Astrocyte (in vitro differentiated cells and primary cell): ENCODE data around the gene RPS3A. TPM values are rescaled to one million over a fixed set of nuclear protein-coding genes. Genes with fewer than 3 reads are reported as not detected.
"Not testable (repeated sequence)": the region's sequence is repeated elsewhere in the genome, so short reads cannot be mapped to it uniquely, and the experiment has no call there.

ENCODE experiments used
- DNase-seq: peaks from one replicate; pipeline ENCODE4 v3.0.0-alpha.2; 2010; ENCODE audit warnings: low read depth
- FAIRE-seq: peaks from 2 replicates; lab custom pipeline; 2011; peaks lifted over from hg19 to GRCh38; lab: Jason Lieb, UNC
- H2AFZ ChIP-seq: 2 replicates; pipeline ENCODE4 v1.6.0; 2012; ENCODE audit warnings: low read depth, low read length, inconsistent platforms
- H3K27ac ChIP-seq: 2 replicates; pipeline ENCODE4 v1.5.1; 2011; ENCODE audit warnings: low read depth, low read length, inconsistent platforms
- H3K27me3 ChIP-seq: 2 replicates; pipeline ENCODE4 v1.6.0; 2011; ENCODE audit warnings: low read length, inconsistent platforms; ENCODE audit not compliant: insufficient read depth
- H3K36me3 ChIP-seq: 2 replicates; pipeline ENCODE4 v1.5.1; 2011; ENCODE audit warnings: low read length, inconsistent platforms; ENCODE audit not compliant: insufficient read depth
- H3K4me1 ChIP-seq: 2 replicates; pipeline ENCODE4 v1.5.1; 2011; ENCODE audit warnings: low read length, inconsistent platforms; ENCODE audit not compliant: insufficient read depth
- H3K4me2 ChIP-seq: 2 replicates; pipeline ENCODE4 v1.6.0; 2012; ENCODE audit warnings: low read length, inconsistent platforms
- H3K4me3 ChIP-seq: 2 replicates; pipeline ENCODE4 v1.5.1; 2011; ENCODE audit warnings: low read depth, mild to moderate bottlenecking, low read length, inconsistent platforms; ENCODE audit not compliant: insufficient read depth
- H3K79me2 ChIP-seq: 2 replicates; pipeline ENCODE4 v1.6.0; 2012; ENCODE audit warnings: mild to moderate bottlenecking, low read length, inconsistent platforms; ENCODE audit not compliant: insufficient read depth
- H3K9ac ChIP-seq: 2 replicates; pipeline ENCODE4 v1.6.0; 2012; ENCODE audit warnings: mild to moderate bottlenecking, low read length, inconsistent platforms
- H3K9me3 ChIP-seq: 2 replicates; pipeline ENCODE4 v1.5.1; 2012; ENCODE audit warnings: low read depth, mild to moderate bottlenecking, low read length, inconsistent platforms; ENCODE audit not compliant: insufficient read depth
- H4K20me1 ChIP-seq: 2 replicates; pipeline ENCODE4 v1.6.0; 2012; ENCODE audit warnings: low read length, inconsistent platforms; ENCODE audit not compliant: insufficient read depth
- H3K27ac Mint-ChIP-seq: one replicate; pipeline ENCODE4 v1.8.0; 2021; ENCODE audit warnings: mild to moderate bottlenecking, mixed read lengths; ENCODE audit not compliant: unreplicated experiment
- H3K27me3 Mint-ChIP-seq: one replicate; pipeline ENCODE4 v1.8.0; 2021; ENCODE audit warnings: low read depth, mixed read lengths; ENCODE audit not compliant: unreplicated experiment
- H3K36me3 Mint-ChIP-seq: one replicate; pipeline ENCODE4 v1.8.0; 2021; ENCODE audit warnings: low read depth, mixed read lengths; ENCODE audit not compliant: unreplicated experiment
- H3K4me1 Mint-ChIP-seq: one replicate; pipeline ENCODE4 v1.8.0; 2021; ENCODE audit warnings: low read depth, mixed read lengths; ENCODE audit not compliant: unreplicated experiment
- H3K4me3 Mint-ChIP-seq: one replicate; pipeline ENCODE4 v1.8.0; 2021; ENCODE audit warnings: mild to moderate bottlenecking, moderate library complexity, mixed read lengths; ENCODE audit not compliant: unreplicated experiment
- H3K9me3 Mint-ChIP-seq: one replicate; pipeline ENCODE4 v1.8.0; 2021; ENCODE audit warnings: mild to moderate bottlenecking, mixed read lengths; ENCODE audit not compliant: unreplicated experiment
- EZH2 ChIP-seq: IDR thresholded peaks from 2 replicates; pipeline ENCODE4 v1.6.1; 2012; ENCODE audit warnings: mild to moderate bottlenecking, low read length, inconsistent platforms; ENCODE audit not compliant: insufficient read depth
- total RNA-seq: library from RNA; stranded (reverse); gene quantifications from 2 replicates; pipeline ENCODE4 v1.2.1, GENCODE V29; 2021
- TF ChIP-seq, protein P1 (sequence below): IDR thresholded peaks from 2 replicates; pipeline ENCODE4 v1.5.1; 2011; ENCODE audit warnings: low read depth, mild to moderate bottlenecking, inconsistent platforms, low read length, moderate library complexity; ENCODE audit not compliant: insufficient read depth

The RPS3A gene
- total RNA-seq, 1 donor from 2014 or later, result 1,351 TPM

DNA sequence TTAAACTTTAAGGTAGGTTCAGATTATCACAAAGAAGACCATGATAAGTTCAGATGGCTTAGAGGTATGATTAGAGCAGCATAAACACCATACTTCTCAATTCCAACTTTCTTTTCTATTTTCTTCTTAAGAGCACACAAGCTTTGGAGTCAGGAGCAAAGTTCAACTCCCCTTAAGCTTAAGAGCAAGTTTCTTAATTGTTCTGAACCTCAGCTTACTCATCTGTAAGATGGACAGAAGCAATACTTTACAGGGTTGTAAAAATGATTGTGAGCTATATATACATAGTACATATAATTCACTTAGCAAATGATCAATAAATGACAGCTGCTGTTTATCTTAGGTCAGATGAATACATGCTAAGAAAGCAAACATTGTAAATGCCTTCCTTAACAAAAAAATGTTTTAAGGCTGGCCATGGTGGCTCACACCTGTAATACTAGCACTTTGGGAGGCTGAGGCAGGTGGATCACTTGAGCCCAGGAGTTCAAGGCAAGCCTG lies 25.0 kb upstream of the RPS3A start:
- Mint-ChIP-seq H3K27ac (no peak overlapping the region), H3K4me3 (no peak overlapping the region), H3K36me3 (no peaks in the 10 kb centered on the region), H3K9me3 (no peaks in the 10 kb centered on the region), H3K27me3 (peaks cover 2% of the 10 kb centered on the region), H3K4me1 (no peaks in the 10 kb centered on the region)
- no peak for TF ChIP-seq EZH2
- TF ChIP-seq, protein P1, sequence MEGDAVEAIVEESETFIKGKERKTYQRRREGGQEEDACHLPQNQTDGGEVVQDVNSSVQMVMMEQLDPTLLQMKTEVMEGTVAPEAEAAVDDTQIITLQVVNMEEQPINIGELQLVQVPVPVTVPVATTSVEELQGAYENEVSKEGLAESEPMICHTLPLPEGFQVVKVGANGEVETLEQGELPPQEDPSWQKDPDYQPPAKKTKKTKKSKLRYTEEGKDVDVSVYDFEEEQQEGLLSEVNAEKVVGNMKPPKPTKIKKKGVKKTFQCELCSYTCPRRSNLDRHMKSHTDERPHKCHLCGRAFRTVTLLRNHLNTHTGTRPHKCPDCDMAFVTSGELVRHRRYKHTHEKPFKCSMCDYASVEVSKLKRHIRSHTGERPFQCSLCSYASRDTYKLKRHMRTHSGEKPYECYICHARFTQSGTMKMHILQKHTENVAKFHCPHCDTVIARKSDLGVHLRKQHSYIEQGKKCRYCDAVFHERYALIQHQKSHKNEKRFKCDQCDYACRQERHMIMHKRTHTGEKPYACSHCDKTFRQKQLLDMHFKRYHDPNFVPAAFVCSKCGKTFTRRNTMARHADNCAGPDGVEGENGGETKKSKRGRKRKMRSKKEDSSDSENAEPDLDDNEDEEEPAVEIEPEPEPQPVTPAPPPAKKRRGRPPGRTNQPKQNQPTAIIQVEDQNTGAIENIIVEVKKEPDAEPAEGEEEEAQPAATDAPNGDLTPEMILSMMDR, result no peak
- Histone ChIP-seq H2AFZ (no peak overlapping the region), H3K27ac (no peak overlapping the region), H3K4me2 (no peak overlapping the region), H4K20me1 (no peaks in the 10 kb centered on the region), H3K79me2 (no peaks in the 10 kb centered on the region), H3K36me3 (no peaks in the 10 kb centered on the region), H3K9ac (no peak overlapping the region), H3K9me3 (no peaks in the 10 kb centered on the region), H3K27me3 (no peaks in the 10 kb centered on the region), H3K4me3 (no peak overlapping the region), H3K4me1 (no peaks in the 10 kb centered on the region)
- DNase-seq (no peak), FAIRE-seq (no peak)

DNA sequence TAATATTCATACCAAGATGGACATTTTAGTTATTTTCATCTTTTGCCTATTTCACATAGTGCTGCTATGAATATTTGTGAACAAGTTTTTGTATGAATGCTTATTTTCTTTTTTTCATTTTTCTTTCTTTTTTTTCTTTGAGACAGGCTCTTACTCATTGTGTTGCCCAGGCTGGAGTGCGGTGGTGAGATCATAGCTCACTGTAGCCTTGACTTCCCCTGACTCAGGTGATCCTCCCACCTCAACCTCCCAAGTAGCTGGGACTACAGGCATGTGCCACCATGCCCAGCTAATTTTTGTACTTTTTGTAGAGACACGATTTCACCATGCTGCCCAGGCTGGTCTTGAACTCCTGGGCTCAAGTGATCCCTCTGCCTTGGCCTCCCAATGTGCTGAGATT lies 21.4 kb upstream of the RPS3A start:
- not testable (repeated sequence) for H3K4me2 ChIP-seq, H3K4me1 ChIP-seq, H2AFZ ChIP-seq, H3K36me3 ChIP-seq, H3K4me3 Mint-ChIP-seq, H3K27me3 ChIP-seq, H3K27ac Mint-ChIP-seq, H3K79me2 ChIP-seq, H3K4me3 ChIP-seq, H3K27me3 Mint-ChIP-seq, H4K20me1 ChIP-seq, H3K9me3 ChIP-seq, H3K9ac ChIP-seq, H3K4me1 Mint-ChIP-seq, H3K27ac ChIP-seq, H3K9me3 Mint-ChIP-seq, H3K36me3 Mint-ChIP-seq, DNase-seq, FAIRE-seq

DNA sequence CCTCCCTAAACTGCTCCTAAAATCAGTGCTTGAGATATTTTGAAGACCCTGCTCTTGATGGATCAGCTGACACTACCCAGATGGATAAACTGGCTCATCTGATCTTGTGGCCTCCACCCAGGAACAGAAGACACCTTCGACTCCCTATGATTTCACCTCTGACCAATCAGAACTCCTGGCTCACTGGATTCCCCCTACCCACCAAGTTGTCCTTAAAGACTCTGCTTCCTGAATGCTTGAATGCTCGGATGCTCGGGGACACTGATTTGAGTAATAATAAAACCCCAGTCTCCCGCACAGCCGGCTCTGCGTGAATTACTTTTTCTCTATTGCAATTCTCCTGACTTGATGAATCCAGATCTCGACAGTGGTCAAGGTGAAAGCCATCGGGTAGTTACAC lies 12.0 kb upstream of the RPS3A start:
- no peaks in the 10 kb centered on the region for H3K9me3 Mint-ChIP-seq
- Histone ChIP-seq H3K4me2 (no peak overlapping the region), H2AFZ (no peak overlapping the region), H3K4me3 (no peak overlapping the region), H3K9me3 (no peaks in the 10 kb centered on the region), H3K36me3 (no peaks in the 10 kb centered on the region), H3K27ac (no peak overlapping the region), H3K27me3 (no peaks in the 10 kb centered on the region), H4K20me1 (no peaks in the 10 kb centered on the region), H3K79me2 (no peaks in the 10 kb centered on the region), H3K4me1 (no peaks in the 10 kb centered on the region), H3K9ac (no peak overlapping the region)
- no peak overlapping the region for H3K4me3 Mint-ChIP-seq
- DNase-seq, result no peak
- no peak overlapping the region for H3K27ac Mint-ChIP-seq
- no peaks in the 10 kb centered on the region for H3K27me3 Mint-ChIP-seq
- TF ChIP-seq, protein P1, result no peak
- no peak for TF ChIP-seq EZH2
- no peaks in the 10 kb centered on the region for H3K36me3 Mint-ChIP-seq
- H3K4me1 Mint-ChIP-seq, result no peaks in the 10 kb centered on the region
- FAIRE-seq, result no peak
